Endothelial cell of umbilical vein (primary cell): Measurements from ENCODE around the gene SYCP2.

ENCODE experiments used
- EZH2 ChIP-seq: IDR thresholded peaks from 2 replicates; pipeline ENCODE4 v1.6.1; 2012; ENCODE audit warnings: borderline replicate concordance, low read depth, mild to moderate bottlenecking, moderate library complexity, low read length, inconsistent platforms; ENCODE audit not compliant: severe bottlenecking
- JUN ChIP-seq: IDR thresholded peaks from 2 replicates; pipeline ENCODE4 v1.6.1; 2011; ENCODE audit warnings: borderline replicate concordance, low read depth; ENCODE audit not compliant: insufficient read length, insufficient read depth
- MAX ChIP-seq: IDR thresholded peaks from 2 replicates; pipeline ENCODE4 v1.6.1; 2011; ENCODE audit not compliant: insufficient read depth, insufficient read length
- POLR2A ChIP-seq: IDR thresholded peaks from 2 replicates; pipeline ENCODE4 v1.6.1; 2012; ENCODE audit warnings: low read depth, mild to moderate bottlenecking, control low read depth, low read length
- POLR2AphosphoS5 ChIP-seq: IDR thresholded peaks from 2 replicates; pipeline ENCODE4 v1.6.1; 2012; ENCODE audit warnings: low read depth, mild to moderate bottlenecking, control low read depth, low read length, moderate library complexity; ENCODE audit not compliant: insufficient read depth
- TF ChIP-seq, protein P1 (sequence below), 2 donors: IDR thresholded peaks; 1 replicate in 1 of 2; 2 replicates in 1 of 2; pipeline ENCODE4 v1.5.1; 2011; ENCODE audit warnings: low read length in 2 of 2, mild to moderate bottlenecking in 2 of 2, moderate library complexity in 2 of 2, control low read depth in 1 of 2, inconsistent platforms in 1 of 2, low read depth in 1 of 2; ENCODE audit not compliant: insufficient read depth in 1 of 2; ENCODE audit errors: extremely low read depth in 1 of 2

- no peak for TF ChIP-seq JUN
- no peak for TF ChIP-seq EZH2
- TF ChIP-seq, protein P1, sequence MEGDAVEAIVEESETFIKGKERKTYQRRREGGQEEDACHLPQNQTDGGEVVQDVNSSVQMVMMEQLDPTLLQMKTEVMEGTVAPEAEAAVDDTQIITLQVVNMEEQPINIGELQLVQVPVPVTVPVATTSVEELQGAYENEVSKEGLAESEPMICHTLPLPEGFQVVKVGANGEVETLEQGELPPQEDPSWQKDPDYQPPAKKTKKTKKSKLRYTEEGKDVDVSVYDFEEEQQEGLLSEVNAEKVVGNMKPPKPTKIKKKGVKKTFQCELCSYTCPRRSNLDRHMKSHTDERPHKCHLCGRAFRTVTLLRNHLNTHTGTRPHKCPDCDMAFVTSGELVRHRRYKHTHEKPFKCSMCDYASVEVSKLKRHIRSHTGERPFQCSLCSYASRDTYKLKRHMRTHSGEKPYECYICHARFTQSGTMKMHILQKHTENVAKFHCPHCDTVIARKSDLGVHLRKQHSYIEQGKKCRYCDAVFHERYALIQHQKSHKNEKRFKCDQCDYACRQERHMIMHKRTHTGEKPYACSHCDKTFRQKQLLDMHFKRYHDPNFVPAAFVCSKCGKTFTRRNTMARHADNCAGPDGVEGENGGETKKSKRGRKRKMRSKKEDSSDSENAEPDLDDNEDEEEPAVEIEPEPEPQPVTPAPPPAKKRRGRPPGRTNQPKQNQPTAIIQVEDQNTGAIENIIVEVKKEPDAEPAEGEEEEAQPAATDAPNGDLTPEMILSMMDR (IDR thresholded peaks at IDR 0.05; ENCODE audit: extremely low read depth in 1 of 2, insufficient read depth in 1 of 2, low read depth in 1 of 2, low read length in 2 of 2) = no peak
- TF ChIP-seq POLR2A = no peak
- no peak for TF ChIP-seq MAX
- no peak for TF ChIP-seq POLR2AphosphoS5
Measured at GRCh38 chr20:59938696-59939051, 5.2 kb upstream of the SYCP2 start.
